NOMO-1 treated with DMSO at 0.1 percent for 48 hours (cell line): ENCODE data around the gene NOP16.

Experiments used
- DNase-seq: peaks from one replicate; lab custom pipeline; 2025; ENCODE audit not compliant: unreplicated experiment; lab: John Stamatoyannopoulos, UW

Gene NOP16

DNA sequence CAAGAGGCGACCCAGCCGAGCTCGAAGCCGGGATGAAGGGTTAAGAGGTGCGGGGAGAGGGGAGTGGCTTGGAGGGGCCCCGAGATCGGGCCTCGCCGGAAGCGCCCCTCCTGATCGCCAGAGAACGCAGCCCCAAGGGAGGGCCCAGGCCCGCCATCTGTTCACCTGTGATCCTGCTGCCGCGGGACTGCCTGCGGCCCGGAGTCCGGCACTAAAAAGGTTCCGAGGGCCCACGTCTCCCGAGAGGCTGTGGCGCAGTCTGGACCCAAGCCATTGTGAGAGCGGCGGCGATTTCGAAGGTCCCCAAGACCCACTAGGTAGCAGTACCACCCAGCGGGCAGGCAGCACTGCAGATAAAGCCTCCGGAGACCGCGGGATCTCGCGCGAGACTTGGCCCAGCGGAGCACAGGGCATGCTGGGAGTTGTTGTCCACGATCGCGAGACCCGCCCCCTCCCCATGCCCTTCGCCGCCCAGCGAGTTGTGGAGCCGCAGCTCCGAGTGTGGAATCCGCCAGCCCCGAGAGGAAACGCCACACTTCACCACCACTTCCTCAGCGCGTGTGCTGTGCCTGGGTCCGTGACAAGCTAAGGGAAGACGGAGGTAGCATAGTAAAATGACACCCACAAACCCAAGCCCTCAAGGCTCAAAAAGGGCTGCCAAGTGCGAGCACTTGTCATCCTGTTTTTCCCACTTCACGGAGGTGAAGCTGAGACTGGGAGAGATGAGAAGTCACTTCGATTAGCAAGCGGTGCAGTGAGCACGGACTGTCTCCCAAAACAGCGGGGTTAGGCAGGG, 26.8 kb downstream of the NOP16 start, which contains the start of gene KIAA1191:
KIAA1191 (minus strand) TSS at position 328 of the 796 bp plus-strand sequence. CDS start 2,256 bp downstream, outside the sequence.
- DNase-seq = peak; percentile 85

DNA sequence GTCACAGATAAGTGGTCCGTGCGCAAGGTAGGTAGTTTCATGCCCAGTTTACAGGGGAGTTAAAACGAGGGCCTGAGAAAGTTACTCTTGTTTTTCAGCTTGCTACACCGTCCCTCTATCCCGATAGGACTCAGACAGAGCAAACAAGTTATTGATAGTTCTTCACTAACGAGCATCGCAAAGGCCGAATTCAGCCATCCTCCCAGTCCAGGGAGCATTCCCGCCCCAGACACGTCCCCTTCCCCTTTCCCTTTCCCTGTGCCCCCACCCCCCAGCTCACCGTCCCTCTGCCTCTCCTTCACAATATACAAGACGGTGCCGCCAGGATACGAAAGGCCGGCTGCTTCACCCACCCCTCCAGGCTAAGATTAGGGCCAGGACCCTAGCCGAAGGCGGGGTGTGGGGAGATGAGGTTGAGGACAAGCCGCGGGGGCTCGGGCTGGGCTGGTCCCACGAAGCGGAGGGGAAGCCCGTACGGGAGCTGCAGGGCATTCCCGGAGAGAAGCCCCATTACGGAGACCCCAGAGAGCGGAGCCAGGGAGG, 27.4 kb downstream of the NOP16 start:
- DNase-seq = no peak

DNA sequence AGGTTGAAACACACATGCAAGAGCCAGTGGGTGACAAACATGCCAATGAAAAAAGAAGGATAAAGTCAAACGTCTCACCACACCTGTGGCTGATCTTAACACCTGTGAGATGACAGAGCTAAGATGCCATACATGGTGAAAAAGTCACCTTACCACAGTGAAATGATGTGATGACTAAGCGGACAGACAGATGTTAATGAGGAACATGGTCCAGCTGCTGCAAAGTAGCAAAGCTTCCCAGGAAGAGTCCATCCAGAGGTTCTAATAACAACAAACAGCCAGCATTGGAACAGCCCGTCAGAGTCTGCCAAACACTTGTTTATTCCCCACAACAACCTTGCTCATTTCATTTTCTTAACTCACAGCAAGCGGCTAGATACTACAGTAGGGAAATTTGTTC, 28.7 kb downstream of the NOP16 start:
- no peak for DNase-seq

DNA sequence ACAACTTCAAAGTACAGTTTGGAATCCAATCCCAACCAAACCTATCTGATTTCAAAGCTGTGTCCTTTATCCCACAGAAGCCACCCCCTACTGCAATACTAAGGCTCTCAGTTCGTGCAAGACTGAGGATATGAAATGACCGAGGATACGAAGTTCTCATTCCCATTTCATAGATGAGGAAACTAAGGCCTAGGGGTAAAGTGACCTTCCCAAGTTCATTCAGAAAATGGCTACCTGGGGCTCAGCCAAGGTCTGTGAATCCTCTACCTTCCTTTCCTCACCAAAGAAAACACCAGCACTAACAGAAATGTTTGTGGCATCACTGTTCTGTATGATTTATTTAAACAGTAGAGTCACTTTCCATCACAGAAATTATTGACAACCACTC, 32.2 kb downstream of the NOP16 start:
- DNase-seq = no peak

DNA sequence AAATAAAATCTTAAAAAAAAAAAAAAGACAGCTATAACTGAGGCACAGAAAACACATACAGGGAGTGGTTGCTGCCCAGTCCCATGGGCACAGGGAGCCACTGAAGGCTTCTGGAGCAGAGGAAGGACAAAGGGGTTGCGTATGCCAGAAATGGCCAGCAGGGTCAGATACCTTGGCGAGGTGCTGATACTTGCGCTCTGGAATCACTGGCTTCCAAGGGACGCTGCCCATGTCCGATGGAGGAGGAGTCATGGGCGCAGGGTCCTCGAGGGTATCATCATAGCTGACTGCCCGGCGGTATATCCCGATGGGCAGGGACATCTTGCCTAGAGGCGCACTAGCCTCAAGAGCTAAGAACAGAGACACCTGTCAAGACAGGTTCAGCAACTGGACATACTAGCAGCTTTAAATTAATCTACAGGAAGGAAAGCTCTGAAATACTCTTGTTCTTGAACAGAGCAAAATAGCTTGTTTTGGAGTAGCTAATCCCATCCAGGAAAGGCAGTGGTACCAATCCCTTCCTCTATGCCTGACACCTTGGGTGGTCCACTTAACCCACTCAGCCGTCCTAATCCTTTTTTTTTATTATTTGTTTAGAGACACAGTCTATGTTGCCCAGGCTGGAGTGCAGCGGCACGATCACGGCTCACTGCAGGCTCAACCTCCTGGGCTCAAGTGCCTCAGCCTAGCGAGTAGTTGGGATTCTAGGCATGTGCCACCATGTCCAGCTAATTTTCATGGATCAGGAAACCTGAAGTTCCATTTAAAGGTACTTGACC, 32.8 kb downstream of the NOP16 start:
- DNase-seq = no peak

DNA sequence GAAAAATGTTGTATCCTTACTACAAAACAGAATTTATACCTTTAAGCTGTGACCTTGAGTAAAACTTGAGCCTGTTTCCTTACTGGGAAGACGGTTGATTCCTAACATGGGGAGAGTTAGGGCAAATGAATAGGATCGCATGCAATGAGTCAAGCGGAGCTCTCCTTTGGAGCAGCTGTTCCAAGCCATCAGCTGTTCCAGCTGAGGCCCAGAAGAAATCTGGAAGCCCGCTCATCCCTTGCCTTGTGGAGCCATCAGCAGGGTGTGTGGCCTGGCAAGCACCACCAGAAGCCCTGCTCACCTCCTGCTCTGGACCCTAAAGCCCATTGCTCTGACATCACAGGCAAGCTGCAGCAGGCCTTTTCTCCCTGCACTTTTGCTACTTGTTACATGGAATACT, 34.9 kb downstream of the NOP16 start:
- DNase-seq = no peak

DNA sequence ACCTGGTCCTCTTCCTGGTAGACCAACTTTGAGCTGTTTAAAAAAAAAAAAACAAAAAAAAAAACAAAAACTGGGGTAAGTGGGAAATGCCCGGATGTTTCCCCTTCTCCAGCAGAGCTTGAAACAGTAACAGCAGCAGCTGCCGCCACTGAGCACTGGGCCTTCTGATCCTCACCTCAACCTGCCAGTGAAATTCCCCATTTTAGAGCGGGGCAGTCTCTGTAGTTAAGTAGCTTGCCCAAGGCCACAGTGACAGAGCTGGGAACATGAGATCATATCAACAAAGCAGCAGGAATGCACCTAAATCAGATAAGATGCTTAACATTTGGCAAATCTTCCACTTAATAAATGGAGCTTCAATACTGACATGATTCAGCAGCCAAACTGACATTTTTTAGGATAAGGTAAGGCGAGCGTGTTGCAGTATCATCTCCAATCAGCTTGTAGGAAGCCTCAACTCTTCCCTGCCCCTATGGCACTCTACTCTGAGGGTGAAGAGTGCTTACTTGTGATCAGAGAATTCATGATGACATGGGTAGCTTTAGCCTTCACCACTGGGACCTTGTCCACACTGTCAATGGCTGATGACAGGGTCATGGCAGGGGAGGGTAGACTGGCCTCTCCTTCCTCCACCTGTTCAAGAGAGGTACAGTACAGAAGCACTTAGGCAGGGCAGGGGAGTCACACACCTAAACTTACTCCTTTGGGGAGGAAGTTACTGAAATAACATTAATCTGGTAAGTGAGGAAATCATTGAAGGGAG, 36.1 kb downstream of the NOP16 start:
- DNase-seq = no peak

DNA sequence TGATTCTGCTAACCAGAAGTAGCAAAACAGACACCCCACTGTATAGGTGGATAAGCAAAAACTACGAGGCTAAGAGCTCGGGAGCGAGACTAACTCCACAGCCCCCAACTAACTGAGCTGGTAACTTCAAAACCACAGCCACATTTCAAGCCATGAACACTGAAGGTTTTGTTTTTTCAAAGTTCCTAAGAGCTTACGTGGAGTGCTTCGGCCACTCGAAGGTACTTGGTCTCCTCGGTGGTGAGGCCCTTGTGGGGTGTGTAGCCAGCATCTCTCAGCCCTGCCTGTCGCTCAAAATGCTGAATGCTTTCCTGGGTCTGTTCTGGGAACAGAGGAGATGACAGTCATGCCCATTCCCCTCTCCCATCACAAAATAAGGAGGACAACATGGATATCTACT, 38.0 kb downstream of the NOP16 start:
- no peak for DNase-seq

DNA sequence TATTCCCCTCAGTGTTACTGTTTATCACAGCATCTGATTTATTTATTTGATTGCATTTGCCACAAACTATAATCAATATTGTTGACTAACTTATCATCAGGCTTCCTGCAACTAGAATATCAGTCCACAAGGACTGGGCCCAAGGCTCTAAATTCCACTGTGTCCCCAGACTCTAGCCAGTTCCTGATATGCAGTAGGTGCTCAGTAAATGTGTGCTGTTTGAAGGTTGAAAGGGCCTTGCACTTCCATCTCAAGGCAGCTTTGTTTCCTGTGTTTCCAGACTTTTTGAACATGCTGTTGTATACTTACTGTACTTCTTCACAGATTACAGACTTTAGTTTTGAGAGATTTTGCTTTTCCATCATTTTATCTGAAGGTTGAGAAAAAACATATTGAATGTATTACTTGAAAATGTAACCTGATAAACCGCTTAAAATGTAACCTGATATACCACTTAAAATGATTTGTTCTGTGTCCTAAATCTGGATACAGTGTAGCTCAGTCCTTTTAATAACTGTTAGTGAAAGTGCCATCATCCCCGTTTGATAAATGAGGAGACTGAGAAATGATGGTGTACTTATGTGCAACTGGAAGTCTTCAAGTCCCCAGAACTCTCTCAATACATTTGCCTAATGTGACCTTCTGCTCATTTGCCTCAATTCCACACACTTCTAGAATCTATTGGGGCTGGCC, 45.5 kb downstream of the NOP16 start:
- no peak for DNase-seq

DNA sequence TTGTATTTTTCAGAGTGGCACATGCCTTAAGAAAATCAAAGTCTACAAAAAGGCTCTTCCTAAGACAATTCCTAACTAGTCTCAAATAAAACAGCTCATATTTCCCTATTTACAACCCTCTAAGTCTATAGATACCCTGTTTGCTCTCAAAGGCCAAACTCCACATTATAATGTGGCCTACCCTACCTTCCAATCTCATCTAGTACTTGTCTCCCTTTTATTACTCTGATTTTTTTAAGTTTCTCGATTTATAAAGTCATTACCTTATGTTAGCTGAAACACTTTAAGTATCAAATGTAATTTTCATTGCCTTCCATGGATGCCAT, 46.3 kb downstream of the NOP16 start:
- DNase-seq = no peak

DNA sequence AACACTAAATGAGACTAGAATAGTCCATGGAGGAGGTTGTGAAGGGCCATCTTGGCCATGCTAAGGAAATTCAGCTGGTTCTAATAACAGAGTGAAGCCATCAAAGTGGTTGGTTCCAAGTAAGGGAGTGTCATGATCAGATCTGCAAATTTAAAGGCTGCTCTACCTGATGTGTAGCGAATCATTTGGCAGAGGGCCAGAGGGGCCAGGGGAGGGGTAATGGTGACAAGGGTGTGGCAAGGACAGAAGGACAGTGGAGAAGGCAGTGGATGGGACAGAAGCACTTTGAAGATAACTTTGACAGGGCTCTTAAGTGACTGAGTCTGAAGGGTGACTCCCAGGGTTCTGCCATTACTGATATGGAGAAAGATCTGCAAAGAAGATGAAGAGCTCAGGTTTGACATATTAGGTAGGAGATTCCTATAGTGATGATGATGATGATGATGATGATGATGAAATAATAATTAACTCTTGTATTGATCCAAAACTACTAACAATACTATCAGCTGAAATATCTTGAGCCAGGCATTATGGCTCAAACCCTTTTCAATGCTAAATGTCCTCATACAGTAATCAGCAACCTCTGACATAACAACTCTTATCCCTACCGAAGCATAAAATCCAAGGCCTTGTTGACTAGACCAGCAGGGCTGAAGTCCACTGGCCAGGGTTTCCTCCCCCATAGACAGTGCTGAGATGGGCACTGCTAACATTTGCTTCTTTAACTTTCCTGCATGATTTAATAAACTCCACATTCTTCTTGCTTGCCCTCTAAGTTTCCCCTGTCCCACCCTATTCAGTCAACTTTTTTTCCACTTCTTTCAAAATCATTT, 46.9 kb downstream of the NOP16 start:
- DNase-seq = no peak

DNA sequence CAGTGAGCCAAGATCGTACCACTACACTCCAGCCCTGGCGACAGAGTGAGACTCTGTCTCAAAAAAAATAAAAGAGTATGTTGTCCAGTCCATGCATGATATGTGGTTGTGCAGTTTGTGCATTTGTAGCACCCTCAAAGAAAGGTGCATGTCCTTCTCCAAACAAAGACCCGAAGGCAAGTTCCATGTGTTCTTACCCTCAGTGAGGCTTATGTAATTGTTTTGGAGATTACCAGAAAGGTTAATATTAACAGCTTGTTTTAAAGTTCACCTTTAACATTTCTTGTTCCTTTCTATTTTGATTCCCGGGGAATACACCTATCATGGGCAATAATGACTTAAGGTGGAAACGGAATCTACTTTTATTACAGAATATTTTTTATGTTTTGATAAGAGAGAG, 49.1 kb downstream of the NOP16 start:
- no peak for DNase-seq

DNA sequence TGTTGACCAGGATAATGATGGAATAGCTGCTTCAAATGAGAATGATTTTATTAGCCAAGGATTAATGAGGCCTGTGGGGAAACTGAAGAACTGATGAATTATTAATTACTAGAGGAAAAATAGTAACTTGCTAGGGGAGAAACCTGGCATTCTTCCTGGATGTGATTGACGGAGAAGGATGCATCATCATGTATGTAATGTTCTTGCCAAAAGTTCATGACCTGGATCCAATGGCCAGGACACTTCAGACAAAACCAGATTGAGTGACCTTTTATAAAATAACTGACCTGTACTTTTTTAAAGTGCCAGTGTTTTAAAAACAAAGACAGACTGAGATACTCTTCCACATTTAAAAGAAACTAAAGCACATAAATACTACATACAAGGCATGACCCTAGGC, 50.5 kb downstream of the NOP16 start:
- no peak for DNase-seq

DNA sequence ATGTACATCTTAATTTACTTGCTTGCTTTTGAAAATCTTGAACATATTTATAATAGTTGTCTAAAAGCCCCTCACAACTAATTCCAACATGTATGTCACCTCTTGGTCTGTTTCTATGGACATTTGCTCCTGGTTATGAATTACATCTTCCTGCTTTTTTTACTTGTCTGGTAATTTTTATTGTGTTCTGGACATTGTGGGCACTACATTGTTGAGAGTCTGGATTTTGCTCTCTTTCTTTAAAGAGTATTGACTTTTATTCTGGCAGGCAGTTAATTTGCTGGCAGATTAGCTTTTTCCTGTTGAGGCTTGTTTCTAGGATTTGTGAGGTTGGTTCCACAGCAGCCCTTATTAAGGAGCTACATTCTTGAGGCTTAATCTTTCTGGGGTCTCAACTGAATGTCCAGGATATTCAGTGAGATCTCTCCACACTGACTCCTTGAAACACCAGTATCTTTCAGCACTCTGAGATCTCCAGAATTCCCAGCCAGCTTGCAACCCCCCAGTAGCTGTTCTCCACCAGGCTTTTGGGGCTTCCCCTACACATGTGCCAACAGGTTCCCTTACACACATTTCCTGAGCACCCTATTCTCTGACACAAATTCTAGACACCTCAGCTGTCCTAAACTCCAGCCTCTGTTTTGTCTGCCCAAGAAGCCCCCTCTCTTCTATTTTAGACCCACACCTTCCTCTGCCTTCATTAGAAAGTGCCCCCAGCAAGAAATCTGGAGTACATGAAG, 54.2 kb downstream of the NOP16 start:
- DNase-seq = no peak
